HL-60 (cell line): ENCODE data around the gene DPP6.

Source experiments
- DNase-seq, 2 experiments: peaks; one replicate each; pipeline ENCODE4 v3.0.0-alpha.2; 2010 to 2020; ENCODE audit warnings: low read depth in 1 of 2, low spot score in 1 of 2
- H3K27ac ChIP-seq: fragments of 250-450 bp; sonication (Bioruptor Pico); replicated peaks from 2 replicates; pipeline ENCODE4 v1.5.1; 2020; ENCODE audit warnings: mild to moderate bottlenecking, moderate library complexity
- H3K27me3 ChIP-seq: fragments of 250-450 bp; sonication (Bioruptor Pico); 2 replicates; pipeline ENCODE4 v1.5.1; 2021; ENCODE audit warnings: mild to moderate bottlenecking, moderate library complexity; ENCODE audit not compliant: insufficient read depth, poor library complexity, severe bottlenecking
- H3K4me3 ChIP-seq: replicated peaks from 2 replicates; pipeline ENCODE4 v1.5.1; 2011; ENCODE audit warnings: mild to moderate bottlenecking, control low read depth, low read length; ENCODE audit not compliant: insufficient read depth
- CTCF ChIP-seq: IDR thresholded peaks from one replicate; pipeline ENCODE4 v1.5.1; 2011; ENCODE audit warnings: low read length, control low read depth, inconsistent platforms; ENCODE audit not compliant: insufficient read depth
- GABPA ChIP-seq: IDR thresholded peaks from 2 replicates; pipeline ENCODE4 v1.6.1; 2012; ENCODE audit warnings: low read depth
- POLR2AphosphoS5 ChIP-seq: IDR thresholded peaks from 2 replicates; pipeline ENCODE4 v1.6.1; 2012; ENCODE audit warnings: low read depth
- REST ChIP-seq: IDR thresholded peaks from 2 replicates; pipeline ENCODE4 v1.6.1; 2012; ENCODE audit warnings: low read depth; ENCODE audit not compliant: insufficient replicate concordance
- SPI1 ChIP-seq: IDR thresholded peaks from 2 replicates; pipeline ENCODE4 v1.6.1; 2012; ENCODE audit warnings: low read depth, mild to moderate bottlenecking, borderline replicate concordance

The DPP6 gene

GRCh38 chr7:154789404-154789803 lies 737.2 kb downstream of the DPP6 start:
- no peak for TF ChIP-seq SPI1
- no peak for TF ChIP-seq CTCF
- TF ChIP-seq POLR2AphosphoS5 = no peak
- no peak for TF ChIP-seq GABPA
- TF ChIP-seq REST = no peak
- H3K4me3 ChIP-seq = no peak overlapping the region
- DNase-seq = no peak
- peaks cover 2% of the 10 kb centered on the region for H3K27me3 ChIP-seq
- no peak overlapping the region for H3K27ac ChIP-seq

GRCh38 chr7:154791611-154792010 lies 739.4 kb downstream of the DPP6 start:
- no peak overlapping the region for H3K4me3 ChIP-seq
- H3K27ac ChIP-seq = no peak overlapping the region
- no peak for DNase-seq
- TF ChIP-seq CTCF (no peak), REST (no peak), SPI1 (no peak), POLR2AphosphoS5 (no peak), GABPA (no peak)
- peaks cover 10% of the 10 kb centered on the region for H3K27me3 ChIP-seq

GRCh38 chr7:154792436-154793055 lies 740.3 kb downstream of the DPP6 start:
- Histone ChIP-seq H3K27ac (no peak overlapping the region), H3K4me3 (no peak overlapping the region), H3K27me3 (peaks cover 14% of the 10 kb centered on the region)
- no peak for TF ChIP-seq REST
- no peak for DNase-seq
